Ovary (tissue), 9 donors: ENCODE data around the gene XRCC5. TPM values are rescaled to one million over a fixed set of nuclear protein-coding genes. Genes with fewer than 3 reads are reported as not detected.

Source experiments
- DNase-seq, 5 donors: peaks; one replicate each; pipeline ENCODE4 v3.0.0-alpha.2; 2019 to 2020
- H3K27ac ChIP-seq, 2 donors: fragments of 200-600 bp; one replicate each; pipeline versions ENCODE4 v1.5.1 to v1.8.0; 2019 to 2022
- H3K27me3 ChIP-seq: fragments of 200-600 bp; one replicate; pipeline ENCODE4 v1.8.0; 2022
- H3K36me3 ChIP-seq: fragments of 200-600 bp; sonication (generic); one replicate; pipeline ENCODE4 v1.5.1; 2019
- H3K4me1 ChIP-seq: one replicate; pipeline ENCODE4 v1.8.1; 2013; ENCODE audit warnings: mild to moderate bottlenecking, moderate library complexity; ENCODE audit not compliant: insufficient read depth
- H3K4me3 ChIP-seq: fragments of 200-600 bp; sonication (generic); one replicate; pipeline ENCODE4 v1.5.1; 2017
- H3K9me3 ChIP-seq, 2 donors: fragments of 200-600 bp in 1 of 2; sonication (generic) in 1 of 2; one replicate each; pipeline versions ENCODE4 v1.5.1 to v1.8.1; 2013 to 2019; ENCODE audit warnings: mild to moderate bottlenecking in 1 of 2, moderate library complexity in 1 of 2
- EP300 ChIP-seq: sonication (generic); formaldehyde crosslinking; IDR thresholded peaks from one replicate; pipeline ENCODE4 v1.6.1; 2017; ENCODE audit warnings: antibody characterized with exemption
- POLR2A ChIP-seq: fragments of 450-650 bp; IDR thresholded peaks from one replicate; pipeline ENCODE4 v1.6.1; 2017; ENCODE audit warnings: antibody characterized with exemption, mild to moderate bottlenecking, moderate library complexity
- WGBS, 3 donors: extraction: QIAGEN DNeasy Blood & Tissue Kit in 1 of 3; methylation state at CpG; one replicate each; pipeline versions ENCODE4 v1.1.5 to v1.1.7; 2013 to 2017; 5-methylcytosine and 5-hydroxymethylcytosine counted together
- intact Hi-C, 4 donors: fragments of 100-400 bp; cut with DNase I; formaldehyde crosslinking; loops; one replicate each; pipeline versions ENCODE4 v1.11.0 to v1.15.1; 2022 to 2023
- polyA plus RNA-seq, 2 donors: library from polyadenylated mRNA; stranded (reverse); fragments of 200-250 nt in 1 of 2; fragments of 350-450 nt in 1 of 2; fragmentation: Illumina TruSeq in 1 of 2; extraction: RNeasy Lipid Tissue Mini Kit (QIAGEN cat#74804) in 1 of 2; gene quantifications; one replicate each; pipeline ENCODE4 v1.2.3, GENCODE V29; 2013 to 2014
- total RNA-seq, 7 donors: library from RNA; depleted of rRNA in 2 of 7; stranded (reverse); fragments of >200 nt in 2 of 7; fragmentation: NEBNext Ultra II Directional in 3 of 7; extraction: Animal tissue kit (Norgen Biotek cat#: 25700) in 3 of 7; gene quantifications; one replicate each; pipeline versions ENCODE4 v1.1.0 to v1.2.4, GENCODE V29; 2016 to 2023
- TF ChIP-seq, protein P1 (sequence below), 3 donors: fragments of 450-650 bp in 2 of 3; fragments of 200-600 bp in 1 of 3; IDR thresholded peaks; one replicate each; pipeline versions ENCODE4 v1.5.1 to v1.8.0; 2016 to 2022; ENCODE audit warnings: antibody characterized with exemption in 3 of 3, mild to moderate bottlenecking in 1 of 3
- donor health status: DM: no; HTN: no; CAD: no; lungs with moderate emphysema.
- donor health status: DM: no; HTN: no; CAD: no.
- donor health status: Bipolar disorder and iron deficiency.
- donor health status: DM: yes; HTN: yes; CAD: no.
- donor health status: DM: no; HTN: no; CAD: no.
- donor health status: DM: yes; HTN: yes; CAD: no.

The XRCC5 gene
- total and polyA plus RNA-seq, 9 donors: 109 to 223 (median 206) TPM

DNA sequence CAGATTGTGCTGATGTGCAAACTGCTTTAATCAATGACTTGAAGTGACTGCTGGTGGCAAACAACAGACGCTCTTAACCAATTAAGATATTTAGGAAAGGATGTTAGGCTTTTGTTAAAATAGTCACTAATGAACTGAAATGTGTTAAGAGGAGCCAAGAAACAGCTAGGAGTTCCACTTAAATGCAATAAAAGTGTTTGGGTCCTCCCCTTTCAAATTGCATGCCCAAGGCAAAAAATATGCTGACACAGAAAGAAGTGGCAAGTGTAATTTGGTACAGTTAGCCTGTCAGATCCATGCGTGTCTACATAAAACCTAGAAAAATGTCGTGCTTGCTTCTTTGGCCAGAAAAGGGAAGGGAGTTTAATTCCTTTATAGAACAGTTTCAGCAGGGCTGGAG, 61.9 kb downstream of the XRCC5 start:
- H3K4me3 ChIP-seq: no peak overlapping the region
- no peaks in the 10 kb centered on the region for H3K36me3 ChIP-seq
- H3K27me3 ChIP-seq: peaks cover 2% of the 10 kb centered on the region
- H3K4me1 ChIP-seq: peaks cover 7% of the 10 kb centered on the region
- WGBS, 3 donors: 30 to 38% (median 37%) methylated on average over 3 of the region's 3 CpGs
- no peaks in the 10 kb centered on the region for H3K9me3 ChIP-seq
- intact Hi-C loops: no loop called here
- H3K27ac ChIP-seq: no peak overlapping the region
- no peak for DNase-seq
- TF ChIP-seq POLR2A (no peak), EP300 (no peak)
- TF ChIP-seq, protein P1, sequence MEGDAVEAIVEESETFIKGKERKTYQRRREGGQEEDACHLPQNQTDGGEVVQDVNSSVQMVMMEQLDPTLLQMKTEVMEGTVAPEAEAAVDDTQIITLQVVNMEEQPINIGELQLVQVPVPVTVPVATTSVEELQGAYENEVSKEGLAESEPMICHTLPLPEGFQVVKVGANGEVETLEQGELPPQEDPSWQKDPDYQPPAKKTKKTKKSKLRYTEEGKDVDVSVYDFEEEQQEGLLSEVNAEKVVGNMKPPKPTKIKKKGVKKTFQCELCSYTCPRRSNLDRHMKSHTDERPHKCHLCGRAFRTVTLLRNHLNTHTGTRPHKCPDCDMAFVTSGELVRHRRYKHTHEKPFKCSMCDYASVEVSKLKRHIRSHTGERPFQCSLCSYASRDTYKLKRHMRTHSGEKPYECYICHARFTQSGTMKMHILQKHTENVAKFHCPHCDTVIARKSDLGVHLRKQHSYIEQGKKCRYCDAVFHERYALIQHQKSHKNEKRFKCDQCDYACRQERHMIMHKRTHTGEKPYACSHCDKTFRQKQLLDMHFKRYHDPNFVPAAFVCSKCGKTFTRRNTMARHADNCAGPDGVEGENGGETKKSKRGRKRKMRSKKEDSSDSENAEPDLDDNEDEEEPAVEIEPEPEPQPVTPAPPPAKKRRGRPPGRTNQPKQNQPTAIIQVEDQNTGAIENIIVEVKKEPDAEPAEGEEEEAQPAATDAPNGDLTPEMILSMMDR (IDR thresholded peaks at IDR 0.05): no peak

- Histone ChIP-seq H3K9me3 (no peaks in the 10 kb centered on the region), H3K4me3 (no peak overlapping the region), H3K27me3 (peaks cover 2% of the 10 kb centered on the region), H3K4me1 (peaks cover 7% of the 10 kb centered on the region), H3K36me3 (no peaks in the 10 kb centered on the region), H3K27ac (no peak overlapping the region)
- intact Hi-C loops: no loop called here
- TF ChIP-seq EP300 (no peak), POLR2A (no peak)
- TF ChIP-seq, protein P1 (IDR thresholded peaks at IDR 0.05): no peak
- no peak for DNase-seq
- 98% methylated on average over 7 of the region's 7 CpGs for WGBS, 3 donors
Observed at GRCh38 chr2:216172493-216172892, 63.3 kb downstream of the XRCC5 start.

GRCh38 chr2:216179015-216179414, 69.9 kb downstream of the XRCC5 start:
- no peaks in the 10 kb centered on the region for H3K27me3 ChIP-seq
- no peak overlapping the region for H3K27ac ChIP-seq
- no peak overlapping the region for H3K4me3 ChIP-seq
- no peaks in the 10 kb centered on the region for H3K9me3 ChIP-seq
- no peaks in the 10 kb centered on the region for H3K4me1 ChIP-seq
- WGBS, 3 donors: 81 to 94% (median 82%) methylated on average over 1 of the region's 1 CpG
- intact Hi-C loops: no loop called here
- TF ChIP-seq, protein P1 (IDR thresholded peaks at IDR 0.05): no peak
- TF ChIP-seq EP300 (no peak), POLR2A (no peak)
- no peaks in the 10 kb centered on the region for H3K36me3 ChIP-seq
- DNase-seq: no peak

- H3K9me3 ChIP-seq: no peaks in the 10 kb centered on the region
- H3K4me1 ChIP-seq: no peaks in the 10 kb centered on the region
- 85 to 86% (median 86%) methylated on average over 6 of the region's 6 CpGs for WGBS, 3 donors
- H3K4me3 ChIP-seq: no peak overlapping the region
- TF ChIP-seq POLR2A: no peak
- TF ChIP-seq, protein P1 (IDR thresholded peaks at IDR 0.05): no peak
- TF ChIP-seq EP300: no peak
- H3K36me3 ChIP-seq: no peaks in the 10 kb centered on the region
- no peak for DNase-seq
- intact Hi-C loops: no loop called here
- H3K27me3 ChIP-seq: no peaks in the 10 kb centered on the region
- no peak overlapping the region for H3K27ac ChIP-seq
Observed at GRCh38 chr2:216181351-216181750, 72.2 kb downstream of the XRCC5 start.
